Transverse colon (tissue), 4 donors: Measurements from ENCODE around the gene NT5C2. TPM values are rescaled to one million over a fixed set of nuclear protein-coding genes. Genes with fewer than 3 reads are reported as not detected.
"Not testable (repeated sequence)": the region's sequence is repeated elsewhere in the genome, so short reads cannot be mapped to it uniquely, and the experiment has no call there.

Source experiments
- DNase-seq: peaks from one replicate; pipeline ENCODE4 v3.0.0-alpha.2; 2019
- H3K27ac ChIP-seq, 4 donors: fragments of 200-600 bp; sonication (generic); 2 replicates each; pipeline ENCODE4 v1.5.1; 2016 to 2018; ENCODE audit warnings: inconsistent platforms in 4 of 4
- H3K27me3 ChIP-seq: fragments of 200-600 bp; sonication (generic); 2 replicates; pipeline ENCODE4 v1.5.1; 2017; ENCODE audit warnings: inconsistent platforms
- H3K36me3 ChIP-seq, 4 donors: fragments of 200-600 bp; sonication (generic); 2 replicates each; pipeline ENCODE4 v1.5.1; 2017 to 2019; ENCODE audit warnings: inconsistent platforms in 4 of 4
- H3K4me1 ChIP-seq, 4 donors: fragments of 200-600 bp; sonication (generic); 2 replicates each; pipeline ENCODE4 v1.5.1; 2017 to 2020; ENCODE audit warnings: inconsistent platforms in 4 of 4
- H3K4me3 ChIP-seq, 4 donors: fragments of 200-600 bp; sonication (generic); 1 replicate in 1 of 4; 2 replicates in 3 of 4; pipeline versions ENCODE4 v1.5.1 to v1.6.1; 2017 to 2019; ENCODE audit warnings: inconsistent platforms in 4 of 4
- H3K9me3 ChIP-seq, 2 donors: fragments of 200-600 bp; sonication (generic); 2 replicates each; pipeline ENCODE4 v1.5.1; 2017 to 2019; ENCODE audit warnings: inconsistent platforms in 2 of 2
- EP300 ChIP-seq: sonication (generic); formaldehyde crosslinking; IDR thresholded peaks from one replicate; pipeline ENCODE4 v1.6.1; 2017; ENCODE audit warnings: antibody characterized with exemption, low read depth
- POLR2A ChIP-seq: fragments of 450-650 bp; IDR thresholded peaks from one replicate; pipeline ENCODE4 v1.6.1; 2016; ENCODE audit warnings: antibody characterized with exemption, mild to moderate bottlenecking, moderate library complexity
- POLR2AphosphoS5 ChIP-seq, 3 donors: sonication (generic); formaldehyde crosslinking; IDR thresholded peaks; one replicate each; pipeline ENCODE4 v1.6.1; 2016; ENCODE audit warnings: antibody characterized with exemption in 3 of 3
- WGBS, 2 donors: methylation state at CpG; one replicate each; pipeline ENCODE4 v1.1.5; 2018; ENCODE audit warnings: low coverage in 1 of 2; 5-methylcytosine and 5-hydroxymethylcytosine counted together
- in situ Hi-C, 4 donors: fragments of 200-750 bp; cut with MboI; loops; one replicate each; pipeline versions ENCODE4 v1.15.0 to v1.15.1; 2017; ENCODE audit warnings: low sequenced_read_pairs in 3 of 4, low pct_ligation_motif_present in 1 of 4, low pct_unique_long_range_greater_than_20kb in 1 of 4
- intact Hi-C: fragments of 100-400 bp; cut with DNase I; formaldehyde crosslinking; loops from one replicate; pipeline ENCODE4 v1.15.1; 2023; ENCODE audit warnings: low total_unique reads
- total RNA-seq, 4 donors: library from RNA; depleted of rRNA; stranded (reverse); fragments of >200 nt; gene quantifications; one replicate each; pipeline ENCODE4 v1.1.0, GENCODE V29; 2016
- TF ChIP-seq, protein P1 (sequence below), 5 experiments: fragments of 200-600 bp in 3 of 5; fragments of 450-650 bp in 2 of 5; sonication (generic) in 3 of 5; IDR thresholded peaks; 1 replicate in 2 of 5; 2 replicates in 3 of 5; pipeline ENCODE4 v1.5.1; 2016 to 2017; ENCODE audit warnings: antibody characterized with exemption in 5 of 5, inconsistent platforms in 3 of 5, mild to moderate bottlenecking in 2 of 5, moderate library complexity in 1 of 5

NT5C2 gene
- total RNA-seq, 4 donors from 2014 or later: 77.1 to 135 (median 105) TPM

DNA sequence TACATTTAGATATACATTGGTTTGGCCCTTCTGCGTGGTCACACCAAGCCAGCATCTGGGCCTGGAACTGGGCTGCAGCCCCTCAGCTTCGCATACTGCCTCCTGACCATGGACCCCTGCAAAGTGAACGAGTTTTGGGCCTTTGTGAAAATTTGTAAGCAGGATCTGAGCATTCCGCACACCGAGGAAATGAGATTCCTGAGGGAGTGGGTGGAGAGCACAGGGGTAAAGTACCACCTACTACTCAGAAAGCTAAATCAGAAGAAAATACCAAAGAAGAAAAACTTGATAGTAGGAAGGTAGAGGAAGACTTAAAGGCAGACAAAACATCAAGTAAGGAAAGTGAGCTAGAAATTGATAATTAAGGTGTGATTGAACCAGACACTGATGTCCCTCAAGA, 22.5 kb upstream of the NT5C2 start:
- WGBS, 2 donors: 86 to 87% methylated on average over 4 to 5 of the region's 5 CpGs
- Histone ChIP-seq H3K36me3 (no peaks in the 10 kb centered on the region), H3K27me3 (no peaks in the 10 kb centered on the region), H3K9me3 (peaks cover 0 to under 1% of the 10 kb centered on the region in 2 donors), H3K4me3 (no peak overlapping the region), H3K4me1 (no peaks in the 10 kb centered on the region), H3K27ac (no peak overlapping the region)
- no peak for DNase-seq
- in situ Hi-C loops (no loop called here), intact Hi-C loops (no loop called here)
- TF ChIP-seq, protein P1, sequence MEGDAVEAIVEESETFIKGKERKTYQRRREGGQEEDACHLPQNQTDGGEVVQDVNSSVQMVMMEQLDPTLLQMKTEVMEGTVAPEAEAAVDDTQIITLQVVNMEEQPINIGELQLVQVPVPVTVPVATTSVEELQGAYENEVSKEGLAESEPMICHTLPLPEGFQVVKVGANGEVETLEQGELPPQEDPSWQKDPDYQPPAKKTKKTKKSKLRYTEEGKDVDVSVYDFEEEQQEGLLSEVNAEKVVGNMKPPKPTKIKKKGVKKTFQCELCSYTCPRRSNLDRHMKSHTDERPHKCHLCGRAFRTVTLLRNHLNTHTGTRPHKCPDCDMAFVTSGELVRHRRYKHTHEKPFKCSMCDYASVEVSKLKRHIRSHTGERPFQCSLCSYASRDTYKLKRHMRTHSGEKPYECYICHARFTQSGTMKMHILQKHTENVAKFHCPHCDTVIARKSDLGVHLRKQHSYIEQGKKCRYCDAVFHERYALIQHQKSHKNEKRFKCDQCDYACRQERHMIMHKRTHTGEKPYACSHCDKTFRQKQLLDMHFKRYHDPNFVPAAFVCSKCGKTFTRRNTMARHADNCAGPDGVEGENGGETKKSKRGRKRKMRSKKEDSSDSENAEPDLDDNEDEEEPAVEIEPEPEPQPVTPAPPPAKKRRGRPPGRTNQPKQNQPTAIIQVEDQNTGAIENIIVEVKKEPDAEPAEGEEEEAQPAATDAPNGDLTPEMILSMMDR (IDR thresholded peaks at IDR 0.05): no peak
- TF ChIP-seq EP300: no peak
- TF ChIP-seq POLR2AphosphoS5 (IDR thresholded peaks at IDR 0.05): no peak
- TF ChIP-seq POLR2A: no peak

DNA sequence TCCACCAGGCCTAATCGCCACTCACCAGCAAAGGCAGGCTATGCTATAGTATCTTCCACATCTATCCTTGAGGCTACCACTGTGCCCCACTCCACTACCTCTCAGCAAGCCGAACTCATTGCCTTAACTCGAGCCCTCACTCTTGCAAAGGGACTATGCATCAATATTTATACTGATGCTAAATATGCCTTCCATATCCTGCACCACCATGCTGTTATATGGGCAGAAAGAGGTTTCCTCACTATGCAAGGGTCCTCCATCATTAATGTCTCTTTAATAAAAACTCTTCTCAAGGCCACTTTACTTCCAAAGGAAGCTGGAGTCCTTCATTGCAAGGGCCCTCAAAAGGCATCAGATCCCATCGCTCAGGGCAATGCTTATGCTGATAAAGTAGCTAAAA, 17.2 kb upstream of the NT5C2 start:
- H3K9me3 ChIP-seq, intact Hi-C loops, H3K4me3 ChIP-seq, in situ Hi-C loops, H3K27me3 ChIP-seq, H3K27ac ChIP-seq, H3K36me3 ChIP-seq, H3K4me1 ChIP-seq, DNase-seq: not testable (repeated sequence)
- 81 to 87% methylated on average over 4 of the region's 4 CpGs for WGBS, 2 donors

DNA sequence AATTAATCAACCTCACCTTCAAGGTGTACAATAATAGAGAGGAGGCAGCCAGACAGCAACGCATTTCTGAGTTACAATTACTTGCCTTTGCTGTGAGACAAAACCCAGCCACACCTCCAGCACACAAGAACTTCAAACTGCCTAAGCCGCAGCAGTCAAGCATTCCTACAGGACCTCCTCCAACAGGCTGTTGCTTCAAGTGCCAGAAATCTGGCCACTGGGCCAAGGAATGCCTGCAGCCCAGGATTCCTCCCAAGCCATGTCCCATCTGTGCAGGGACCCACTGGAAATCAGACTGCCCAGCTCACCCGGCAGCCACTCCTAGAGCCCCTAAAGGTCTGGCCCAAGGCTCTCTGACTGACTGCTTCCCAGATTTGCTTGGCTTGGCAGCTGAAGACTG, 14.6 kb upstream of the NT5C2 start:
- H3K27ac ChIP-seq, intact Hi-C loops, DNase-seq, in situ Hi-C loops, H3K27me3 ChIP-seq, H3K4me1 ChIP-seq, H3K4me3 ChIP-seq, H3K36me3 ChIP-seq, H3K9me3 ChIP-seq: not testable (repeated sequence)
- WGBS, 2 donors: 67% methylated on average over 3 of the region's 3 CpGs; no CpG with 5 or more reads in 1 of the 2 donors

GRCh38 chr10:103207141-103207540, 14.1 kb upstream of the NT5C2 start:
- no peak for DNase-seq
- Histone ChIP-seq H3K4me3 (no peak overlapping the region), H3K4me1 (no peaks in the 10 kb centered on the region), H3K27me3 (no peaks in the 10 kb centered on the region), H3K27ac (no peak overlapping the region), H3K9me3 (peaks cover 6 to 7% of the 10 kb centered on the region in 2 donors), H3K36me3 (no peaks in the 10 kb centered on the region)
- intact Hi-C loops: no loop called here
- WGBS, 2 donors: 60 to 63% methylated on average over 1 to 2 of the region's 2 CpGs
- in situ Hi-C loops: no loop called here
- no peak for TF ChIP-seq POLR2A
- no peak for TF ChIP-seq POLR2AphosphoS5 (IDR thresholded peaks at IDR 0.05)
- TF ChIP-seq, protein P1 (IDR thresholded peaks at IDR 0.05): no peak
- TF ChIP-seq EP300: no peak

GRCh38 chr10:103206715-103207114, 13.6 kb upstream of the NT5C2 start:
- H3K36me3 ChIP-seq, DNase-seq, H3K27me3 ChIP-seq, H3K4me3 ChIP-seq, in situ Hi-C loops, H3K27ac ChIP-seq, H3K4me1 ChIP-seq, intact Hi-C loops, H3K9me3 ChIP-seq: not testable (repeated sequence)
- WGBS, 2 donors: 59 to 70% methylated on average over 2 to 3 of the region's 3 CpGs

- H3K9me3 ChIP-seq, in situ Hi-C loops, H3K36me3 ChIP-seq, H3K4me3 ChIP-seq, H3K27ac ChIP-seq, intact Hi-C loops, H3K27me3 ChIP-seq, H3K4me1 ChIP-seq, DNase-seq: not testable (repeated sequence)
- 71 to 75% methylated on average over 4 of the region's 4 CpGs for WGBS, 2 donors
Observed at GRCh38 chr10:103205401-103205800, 12.3 kb upstream of the NT5C2 start.
